ENCODE measurements around the gene GUK1.

GUK1 gene

DNA sequence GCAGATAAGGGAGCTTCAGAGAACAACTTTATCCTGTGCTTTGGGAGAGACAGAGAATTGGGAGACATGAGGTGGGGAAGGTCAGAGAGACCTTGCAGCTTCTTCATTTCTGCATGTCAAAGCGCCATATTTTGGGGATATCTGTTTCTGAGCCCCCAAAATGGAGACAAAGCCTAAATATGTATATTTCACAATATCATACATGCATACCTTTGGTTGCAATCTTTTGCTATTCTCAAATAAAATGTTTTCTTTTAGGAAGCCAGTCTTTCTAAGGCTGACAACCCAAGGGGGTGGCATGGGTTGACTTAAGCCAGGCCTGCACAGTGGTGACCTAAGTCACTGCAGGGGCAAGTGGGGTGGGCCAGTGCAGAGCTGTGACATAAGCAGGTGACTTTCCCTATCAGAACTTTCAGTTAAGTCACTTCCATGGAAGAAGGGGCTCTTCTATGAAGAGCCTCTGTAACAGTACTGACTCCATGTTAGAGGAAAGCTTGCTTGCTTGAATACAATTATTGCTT, 17.1 kb upstream of the GUK1 start:
- TF ChIP-seq YY1 (IDR thresholded peaks at IDR 0.05; ENCODE audit: low read depth) (no peak), RAD21 (IDR thresholded peaks at IDR 0.05; ENCODE audit: low read depth) (no peak), TEAD4 (IDR thresholded peaks at IDR 0.05) (no peak), NFIC (IDR thresholded peaks at IDR 0.05) (no peak), CEBPB (IDR thresholded peaks at IDR 0.05) (no peak), EP300 (IDR thresholded peaks at IDR 0.05; ENCODE audit: borderline replicate concordance) (no peak), TCF12 (IDR thresholded peaks at IDR 0.05; ENCODE audit: low read depth) (no peak), CREB1 (IDR thresholded peaks at IDR 0.05; ENCODE audit: low read depth) (no peak), EGR1 (IDR thresholded peaks at IDR 0.05) (no peak), TAF1 (IDR thresholded peaks at IDR 0.05; ENCODE audit: low read depth) (no peak), FOXM1 (IDR thresholded peaks at IDR 0.05; ENCODE audit: borderline replicate concordance, low read depth) (no peak)
- TF ChIP-seq, protein P1, sequence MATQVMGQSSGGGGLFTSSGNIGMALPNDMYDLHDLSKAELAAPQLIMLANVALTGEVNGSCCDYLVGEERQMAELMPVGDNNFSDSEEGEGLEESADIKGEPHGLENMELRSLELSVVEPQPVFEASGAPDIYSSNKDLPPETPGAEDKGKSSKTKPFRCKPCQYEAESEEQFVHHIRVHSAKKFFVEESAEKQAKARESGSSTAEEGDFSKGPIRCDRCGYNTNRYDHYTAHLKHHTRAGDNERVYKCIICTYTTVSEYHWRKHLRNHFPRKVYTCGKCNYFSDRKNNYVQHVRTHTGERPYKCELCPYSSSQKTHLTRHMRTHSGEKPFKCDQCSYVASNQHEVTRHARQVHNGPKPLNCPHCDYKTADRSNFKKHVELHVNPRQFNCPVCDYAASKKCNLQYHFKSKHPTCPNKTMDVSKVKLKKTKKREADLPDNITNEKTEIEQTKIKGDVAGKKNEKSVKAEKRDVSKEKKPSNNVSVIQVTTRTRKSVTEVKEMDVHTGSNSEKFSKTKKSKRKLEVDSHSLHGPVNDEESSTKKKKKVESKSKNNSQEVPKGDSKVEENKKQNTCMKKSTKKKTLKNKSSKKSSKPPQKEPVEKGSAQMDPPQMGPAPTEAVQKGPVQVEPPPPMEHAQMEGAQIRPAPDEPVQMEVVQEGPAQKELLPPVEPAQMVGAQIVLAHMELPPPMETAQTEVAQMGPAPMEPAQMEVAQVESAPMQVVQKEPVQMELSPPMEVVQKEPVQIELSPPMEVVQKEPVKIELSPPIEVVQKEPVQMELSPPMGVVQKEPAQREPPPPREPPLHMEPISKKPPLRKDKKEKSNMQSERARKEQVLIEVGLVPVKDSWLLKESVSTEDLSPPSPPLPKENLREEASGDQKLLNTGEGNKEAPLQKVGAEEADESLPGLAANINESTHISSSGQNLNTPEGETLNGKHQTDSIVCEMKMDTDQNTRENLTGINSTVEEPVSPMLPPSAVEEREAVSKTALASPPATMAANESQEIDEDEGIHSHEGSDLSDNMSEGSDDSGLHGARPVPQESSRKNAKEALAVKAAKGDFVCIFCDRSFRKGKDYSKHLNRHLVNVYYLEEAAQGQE (IDR thresholded peaks at IDR 0.05; ENCODE audit: low read depth), result no peak

DNA sequence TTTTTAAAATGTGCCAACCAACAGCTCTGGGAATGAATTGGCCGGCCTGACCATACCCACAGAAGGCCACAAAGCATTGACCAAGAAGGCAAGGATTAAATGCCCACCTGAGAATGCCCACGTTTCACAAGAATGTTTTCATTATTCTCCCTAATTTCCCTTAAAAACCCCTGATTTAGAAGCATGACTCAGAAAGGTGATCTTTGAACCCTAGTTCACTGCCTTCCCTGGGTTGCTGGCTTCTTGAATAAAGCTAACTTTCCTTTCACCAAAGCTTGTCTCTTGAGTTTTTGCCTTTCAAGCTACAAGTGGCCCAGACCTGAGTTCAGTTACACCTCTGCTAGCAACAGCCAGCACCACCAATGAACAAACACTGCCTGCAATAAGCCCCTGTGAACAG, 16.6 kb upstream of the GUK1 start:
- no peak for TF ChIP-seq ZBTB7A (IDR thresholded peaks at IDR 0.05; ENCODE audit: low read depth)

DNA sequence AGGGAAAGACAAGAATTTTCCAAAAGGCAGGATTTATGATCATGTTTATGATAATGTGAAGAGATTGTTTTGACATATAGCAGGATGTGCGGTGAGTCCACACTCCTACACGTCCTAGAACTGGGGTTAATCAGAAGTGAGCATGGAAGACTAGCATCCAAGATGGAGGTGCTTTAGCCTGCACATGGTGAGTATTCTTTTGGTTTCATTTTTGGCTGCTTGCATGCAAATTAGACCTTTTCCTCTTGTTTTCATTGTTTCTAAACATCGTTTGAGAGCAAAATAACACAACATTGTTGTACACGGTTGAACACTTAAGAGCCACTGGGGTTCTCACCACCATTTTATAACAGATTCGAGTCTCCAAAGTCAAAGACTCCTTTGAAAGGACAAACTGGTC, 14.9 kb upstream of the GUK1 start:
- TF ChIP-seq, protein P2, sequence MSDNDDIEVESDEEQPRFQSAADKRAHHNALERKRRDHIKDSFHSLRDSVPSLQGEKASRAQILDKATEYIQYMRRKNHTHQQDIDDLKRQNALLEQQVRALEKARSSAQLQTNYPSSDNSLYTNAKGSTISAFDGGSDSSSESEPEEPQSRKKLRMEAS (IDR thresholded peaks at IDR 0.05), result no peak
- TF ChIP-seq EP300 (IDR thresholded peaks at IDR 0.05; ENCODE audit: borderline replicate concordance) (no peak), RAD21 (IDR thresholded peaks at IDR 0.05; ENCODE audit: low read depth) (no peak), EGR1 (IDR thresholded peaks at IDR 0.05) (no peak), NFIC (IDR thresholded peaks at IDR 0.05) (no peak), TAF1 (IDR thresholded peaks at IDR 0.05; ENCODE audit: low read depth) (no peak), CREB1 (IDR thresholded peaks at IDR 0.05; ENCODE audit: low read depth) (no peak), YY1 (IDR thresholded peaks at IDR 0.05; ENCODE audit: low read depth) (no peak), TEAD4 (IDR thresholded peaks at IDR 0.05) (no peak), CEBPB (IDR thresholded peaks at IDR 0.05) (no peak), TCF12 (IDR thresholded peaks at IDR 0.05; ENCODE audit: low read depth) (no peak)
- TF ChIP-seq, protein P1 (IDR thresholded peaks at IDR 0.05; ENCODE audit: low read depth), result no peak
- TF ChIP-seq, protein P3, sequence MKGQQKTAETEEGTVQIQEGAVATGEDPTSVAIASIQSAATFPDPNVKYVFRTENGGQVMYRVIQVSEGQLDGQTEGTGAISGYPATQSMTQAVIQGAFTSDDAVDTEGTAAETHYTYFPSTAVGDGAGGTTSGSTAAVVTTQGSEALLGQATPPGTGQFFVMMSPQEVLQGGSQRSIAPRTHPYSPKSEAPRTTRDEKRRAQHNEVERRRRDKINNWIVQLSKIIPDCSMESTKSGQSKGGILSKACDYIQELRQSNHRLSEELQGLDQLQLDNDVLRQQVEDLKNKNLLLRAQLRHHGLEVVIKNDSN (IDR thresholded peaks at IDR 0.05), result no peak

DNA sequence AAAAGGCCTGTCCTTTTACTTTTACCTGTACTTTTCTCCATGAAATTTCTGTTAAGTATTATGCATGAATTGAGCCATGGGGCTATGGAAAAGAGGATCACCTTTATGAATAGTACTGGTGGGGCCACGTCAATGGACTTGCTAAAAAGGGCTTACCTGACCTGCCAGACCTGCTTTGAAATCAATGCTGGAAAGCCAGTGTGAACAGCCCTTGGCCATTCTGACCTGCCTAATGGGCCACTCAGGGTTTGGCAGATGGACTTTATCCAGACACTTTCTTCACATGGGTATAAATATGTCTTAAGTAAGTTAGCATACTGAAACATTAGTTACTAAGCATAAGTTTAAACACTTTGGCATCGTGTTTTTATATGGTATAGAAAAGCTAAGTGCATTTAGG, 8.3 kb upstream of the GUK1 start:
- no peak for TF ChIP-seq YY1 (IDR thresholded peaks at IDR 0.05; ENCODE audit: low read depth)

DNA sequence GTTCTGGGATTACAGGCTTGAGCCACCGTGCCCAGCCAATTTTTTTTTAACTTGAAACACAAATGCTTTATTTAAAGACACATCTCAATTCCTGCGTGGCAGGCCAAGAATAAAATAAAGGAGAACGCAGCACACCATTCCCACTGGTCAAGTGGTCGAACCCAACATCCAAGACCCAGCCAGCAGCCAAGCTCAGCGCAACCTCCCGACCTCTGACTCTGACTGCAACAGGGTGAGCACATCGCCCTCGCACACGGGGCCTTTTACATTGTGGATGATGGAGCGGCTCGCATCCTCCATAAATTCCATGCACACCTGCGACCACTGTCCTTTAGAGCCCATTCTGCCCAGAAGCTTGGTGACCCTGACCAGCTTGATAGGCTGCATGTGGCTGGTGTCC, 5.5 kb upstream of the GUK1 start:
- no peak for TF ChIP-seq CEBPB (IDR thresholded peaks at IDR 0.05)

DNA sequence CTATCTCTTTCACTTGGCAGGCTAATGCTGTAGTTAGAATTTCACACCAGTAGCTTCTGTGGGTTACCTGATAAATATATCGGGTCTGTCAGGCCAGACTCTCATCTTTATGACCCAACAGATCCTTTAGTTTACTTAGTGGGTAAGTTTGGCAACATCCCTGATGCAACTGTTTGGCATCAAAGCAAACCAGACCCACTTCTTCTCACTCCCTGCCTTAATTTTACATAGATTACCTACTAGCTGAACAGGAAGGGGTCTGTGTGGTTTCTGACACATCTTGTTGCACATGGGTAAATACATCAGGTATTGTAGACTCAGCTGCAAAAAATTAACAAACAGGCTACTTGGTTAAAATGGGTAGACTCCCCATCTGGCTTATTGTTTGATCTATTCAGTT, 3.2 kb upstream of the GUK1 start:
- TF ChIP-seq, protein P3 (IDR thresholded peaks at IDR 0.05), result no peak
- TF ChIP-seq RAD21 (IDR thresholded peaks at IDR 0.05; ENCODE audit: low read depth) (no peak), FOXM1 (IDR thresholded peaks at IDR 0.05; ENCODE audit: borderline replicate concordance, low read depth) (no peak), YY1 (IDR thresholded peaks at IDR 0.05; ENCODE audit: low read depth) (no peak), EGR1 (IDR thresholded peaks at IDR 0.05) (no peak), TEAD4 (IDR thresholded peaks at IDR 0.05) (no peak), TCF12 (IDR thresholded peaks at IDR 0.05; ENCODE audit: low read depth) (no peak), TAF1 (IDR thresholded peaks at IDR 0.05; ENCODE audit: low read depth) (no peak), CEBPB (IDR thresholded peaks at IDR 0.05) (no peak), CREB1 (IDR thresholded peaks at IDR 0.05; ENCODE audit: low read depth) (no peak), EP300 (IDR thresholded peaks at IDR 0.05; ENCODE audit: borderline replicate concordance) (no peak), NFIC (IDR thresholded peaks at IDR 0.05) (no peak)
- TF ChIP-seq, protein P1 (IDR thresholded peaks at IDR 0.05; ENCODE audit: low read depth), result no peak
- TF ChIP-seq, protein P2 (IDR thresholded peaks at IDR 0.05), result no peak
